ENCODE measurements around the gene RLBP1.
"Not testable (repeated sequence)": the region's sequence is repeated elsewhere in the genome, so short reads cannot be mapped to it uniquely, and the experiment has no call there.

Gene RLBP1

DNA sequence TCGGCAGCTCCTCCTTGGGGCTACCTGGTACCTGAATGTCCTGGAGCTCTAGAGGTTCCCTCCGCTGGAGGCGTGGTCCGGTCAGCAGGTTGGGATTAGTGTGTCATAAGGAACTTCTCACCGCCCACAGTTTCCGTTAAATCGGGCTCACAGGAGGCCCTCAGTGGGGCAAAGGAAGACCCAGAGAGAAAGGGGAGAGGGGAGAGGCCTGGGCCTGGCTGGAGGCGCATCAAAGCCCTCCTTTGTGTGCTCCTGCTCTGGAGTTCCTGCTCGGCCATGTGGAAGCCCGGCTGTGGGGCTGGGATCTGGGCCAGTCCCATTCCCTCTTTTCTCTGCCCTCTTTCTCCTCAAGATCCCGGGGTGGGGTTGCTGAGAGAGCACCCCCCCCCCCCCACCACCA, at the start of gene RLBP1:
TSS of gene RLBP1 (minus strand) at position 37 of the 400 bp plus-strand sequence. CDS start 2,604 bp downstream, outside the sequence.
- Histone ChIP-seq H3K36me3 (ENCODE audit: insufficient read depth, low read depth, low read length) (no peaks in the 10 kb centered on the region), H3K9me3 (ENCODE audit: insufficient read depth, low read depth, low read length) (no peaks in the 10 kb centered on the region), H3K27me3 (ENCODE audit: insufficient read depth, low read length) (no peaks in the 10 kb centered on the region), H3K4me1 (ENCODE audit: insufficient read depth, low read length) (no peaks in the 10 kb centered on the region), H3K27ac (ENCODE audit: low read length) (no peak within 1 kb of the TSS), H3K9ac (ENCODE audit: low read depth, low read length) (no peak within 1 kb of the TSS), H3K4me3 (ENCODE audit: low read length) (no peak within 1 kb of the TSS)

DNA sequence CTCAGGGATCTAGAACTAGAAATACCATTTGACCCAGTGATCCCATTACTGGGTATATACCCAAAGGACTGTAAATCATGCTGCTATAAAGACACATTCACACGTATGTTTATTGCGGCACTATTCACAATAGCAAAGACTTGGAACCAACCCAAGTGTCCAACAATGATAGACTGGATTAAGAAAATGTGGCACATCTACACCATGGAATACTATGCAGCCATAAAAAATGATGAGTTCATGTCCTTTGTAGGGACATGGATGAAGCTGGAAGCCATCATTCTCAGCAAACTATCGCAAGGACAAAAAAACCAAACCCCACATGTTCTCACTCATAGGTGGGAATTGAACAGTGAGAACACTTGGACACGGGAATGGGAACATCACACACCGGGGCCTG, 28.8 kb upstream of the RLBP1 start:
- H3K27ac ChIP-seq (ENCODE audit: low read length); H3K9me3 ChIP-seq (ENCODE audit: insufficient read depth, low read depth, low read length); H3K9ac ChIP-seq (ENCODE audit: low read depth, low read length); H3K4me3 ChIP-seq (ENCODE audit: low read length); H3K4me1 ChIP-seq (ENCODE audit: insufficient read depth, low read length); H3K27me3 ChIP-seq (ENCODE audit: insufficient read depth, low read length): not testable (repeated sequence)
- H3K36me3 ChIP-seq (ENCODE audit: insufficient read depth, low read depth, low read length) = peaks cover 78% of the 10 kb centered on the region

DNA sequence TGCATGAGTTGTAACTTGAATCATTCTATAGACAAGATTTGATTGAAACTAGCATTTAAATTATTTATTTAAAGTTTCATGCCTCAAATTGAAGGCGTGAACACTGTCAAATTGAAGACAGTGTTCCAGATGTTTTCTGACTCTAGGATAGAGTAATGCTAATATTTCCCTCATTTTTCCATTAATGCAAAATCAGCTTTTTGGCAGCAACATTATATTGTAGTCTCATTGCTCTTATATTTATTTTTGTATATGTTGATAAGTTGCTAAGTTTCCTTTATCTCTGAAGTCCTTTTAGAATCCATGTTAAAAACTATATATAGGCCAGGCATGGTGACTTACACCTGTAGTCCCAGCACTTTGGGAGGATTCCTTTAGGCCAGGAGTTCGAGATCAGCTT, 27.2 kb upstream of the RLBP1 start:
- H3K9me3 ChIP-seq (ENCODE audit: insufficient read depth, low read depth, low read length) = peaks cover 4% of the 10 kb centered on the region; the same call in 1 of the 2 replicates
- H3K9ac ChIP-seq (ENCODE audit: low read depth, low read length) = no peak overlapping the region
- H3K27me3 ChIP-seq (ENCODE audit: insufficient read depth, low read length) = no peaks in the 10 kb centered on the region
- H3K27ac ChIP-seq (ENCODE audit: low read length) = no peak overlapping the region
- no peak overlapping the region for H3K4me3 ChIP-seq (ENCODE audit: low read length)
- peaks cover 67% of the 10 kb centered on the region for H3K36me3 ChIP-seq (ENCODE audit: insufficient read depth, low read depth, low read length)
- no peaks in the 10 kb centered on the region for H3K4me1 ChIP-seq (ENCODE audit: insufficient read depth, low read length)

DNA sequence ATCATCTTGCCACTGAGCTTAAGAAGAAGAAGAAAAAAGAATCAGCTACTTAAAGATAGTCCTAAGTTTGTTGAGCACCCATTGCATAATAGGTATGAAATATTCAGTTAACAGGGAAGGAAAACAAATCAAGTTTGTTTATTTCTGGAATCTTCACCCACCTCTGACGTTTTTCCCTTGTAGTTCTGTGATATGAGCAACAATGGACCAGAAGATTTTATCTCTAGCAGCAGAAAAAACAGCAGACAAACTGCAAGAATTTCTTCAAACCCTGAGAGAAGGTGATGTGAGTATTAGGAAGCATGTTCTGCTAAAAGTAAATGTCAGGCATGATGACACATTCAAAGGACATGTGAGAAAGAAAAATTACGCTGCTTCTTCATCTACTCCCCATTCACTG, 26.1 kb upstream of the RLBP1 start:
- H3K4me1 ChIP-seq (ENCODE audit: insufficient read depth, low read length) = no peaks in the 10 kb centered on the region
- no peak overlapping the region for H3K27ac ChIP-seq (ENCODE audit: low read length)
- H3K27me3 ChIP-seq (ENCODE audit: insufficient read depth, low read length) = peaks cover 4% of the 10 kb centered on the region
- H3K9ac ChIP-seq (ENCODE audit: low read depth, low read length) = no peak overlapping the region
- H3K9me3 ChIP-seq (ENCODE audit: insufficient read depth, low read depth, low read length) = peaks cover 4% of the 10 kb centered on the region; the same call in 1 of the 2 replicates
- no peak overlapping the region for H3K4me3 ChIP-seq (ENCODE audit: low read length)
- peaks cover 62% of the 10 kb centered on the region for H3K36me3 ChIP-seq (ENCODE audit: insufficient read depth, low read depth, low read length)

DNA sequence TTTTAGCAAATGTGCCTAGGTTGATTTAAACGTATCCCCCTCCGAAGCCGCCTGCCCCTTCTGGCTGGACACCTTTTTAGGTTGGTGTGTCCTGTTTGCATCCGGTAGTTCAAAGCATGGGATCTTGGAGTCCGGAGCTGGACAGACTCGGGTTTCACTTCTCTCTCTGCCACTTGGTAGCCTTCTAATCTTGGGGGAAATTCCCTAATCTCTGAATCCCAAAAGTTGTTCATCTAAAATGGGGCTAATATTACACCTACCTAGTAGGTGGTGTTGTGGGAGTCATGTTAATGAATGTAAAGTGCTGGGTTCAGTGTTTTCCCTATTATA, 23.2 kb upstream of the RLBP1 start:
- H3K27me3 ChIP-seq (ENCODE audit: insufficient read depth, low read length) = peaks cover 10% of the 10 kb centered on the region
- H3K4me3 ChIP-seq (ENCODE audit: low read length) = peak overlapping the region; percentile 94
- H3K9me3 ChIP-seq (ENCODE audit: insufficient read depth, low read depth, low read length) = no peaks in the 10 kb centered on the region
- no peaks in the 10 kb centered on the region for H3K4me1 ChIP-seq (ENCODE audit: insufficient read depth, low read length)
- H3K27ac ChIP-seq (ENCODE audit: low read length) = no peak overlapping the region
- H3K9ac ChIP-seq (ENCODE audit: low read depth, low read length) = peak overlapping the region; percentile 76
- H3K36me3 ChIP-seq (ENCODE audit: insufficient read depth, low read depth, low read length) = peaks cover 36% of the 10 kb centered on the region

DNA sequence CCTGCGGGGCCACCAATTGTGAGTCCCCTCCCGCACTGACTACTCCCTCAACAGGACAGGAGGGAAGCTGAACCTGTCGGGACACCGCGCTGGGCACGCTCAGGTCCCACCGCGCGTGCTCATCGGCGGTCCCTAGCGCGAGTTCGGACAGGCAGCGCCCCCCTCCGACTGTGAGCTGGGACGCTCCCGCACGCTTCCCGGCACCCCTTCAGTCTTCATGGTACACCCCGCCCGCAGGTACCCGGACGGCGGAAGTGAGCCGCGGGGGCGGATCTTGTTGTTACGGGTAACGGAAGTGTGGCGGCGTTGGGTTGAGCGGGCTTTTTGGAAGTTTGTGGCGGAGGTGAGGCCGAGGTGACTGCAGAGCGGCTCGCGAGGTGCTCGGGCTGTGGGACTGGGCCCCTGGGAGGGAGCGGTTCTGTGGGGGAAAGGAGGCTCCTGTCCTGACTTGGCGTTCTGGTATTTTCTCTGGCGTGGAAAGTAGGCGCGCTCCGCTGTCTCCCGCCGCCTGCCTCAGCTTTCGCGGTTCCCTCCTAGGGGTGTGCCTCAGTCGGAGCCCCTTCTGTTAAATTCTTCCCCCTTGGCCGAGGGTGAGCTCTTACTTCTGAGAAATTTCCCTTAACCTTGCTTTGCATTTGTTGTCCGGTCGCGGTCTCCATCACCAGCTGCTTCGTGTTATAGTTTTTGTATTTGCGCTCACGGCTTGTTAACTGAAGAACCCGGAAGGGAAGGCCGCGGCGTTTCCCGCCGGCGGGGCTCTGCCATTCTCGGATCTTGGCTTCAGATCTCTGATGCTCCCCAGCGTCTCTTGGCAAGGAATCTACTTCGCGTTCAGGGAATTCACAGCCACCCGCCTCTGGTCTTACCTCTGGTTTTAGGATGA, 22.6 kb upstream of the RLBP1 start, which contains the start of gene FANCI:
TSS of gene FANCI (plus strand) at position 289 of the 883 bp plus-strand sequence. CDS start 3,669 bp downstream, outside the sequence.
- H3K4me3 ChIP-seq (ENCODE audit: low read length) = peak within 1 kb of the TSS; percentile 94
- H3K27ac ChIP-seq (ENCODE audit: low read length) = no peak within 1 kb of the TSS
- peak within 1 kb of the TSS; percentile 76 for H3K9ac ChIP-seq (ENCODE audit: low read depth, low read length)
- H3K36me3 ChIP-seq (ENCODE audit: insufficient read depth, low read depth, low read length) = peaks cover 30% of the 10 kb centered on the region
- H3K27me3 ChIP-seq (ENCODE audit: insufficient read depth, low read length) = peaks cover 10% of the 10 kb centered on the region
- H3K4me1 ChIP-seq (ENCODE audit: insufficient read depth, low read length) = no peaks in the 10 kb centered on the region
- no peaks in the 10 kb centered on the region for H3K9me3 ChIP-seq (ENCODE audit: insufficient read depth, low read depth, low read length)

DNA sequence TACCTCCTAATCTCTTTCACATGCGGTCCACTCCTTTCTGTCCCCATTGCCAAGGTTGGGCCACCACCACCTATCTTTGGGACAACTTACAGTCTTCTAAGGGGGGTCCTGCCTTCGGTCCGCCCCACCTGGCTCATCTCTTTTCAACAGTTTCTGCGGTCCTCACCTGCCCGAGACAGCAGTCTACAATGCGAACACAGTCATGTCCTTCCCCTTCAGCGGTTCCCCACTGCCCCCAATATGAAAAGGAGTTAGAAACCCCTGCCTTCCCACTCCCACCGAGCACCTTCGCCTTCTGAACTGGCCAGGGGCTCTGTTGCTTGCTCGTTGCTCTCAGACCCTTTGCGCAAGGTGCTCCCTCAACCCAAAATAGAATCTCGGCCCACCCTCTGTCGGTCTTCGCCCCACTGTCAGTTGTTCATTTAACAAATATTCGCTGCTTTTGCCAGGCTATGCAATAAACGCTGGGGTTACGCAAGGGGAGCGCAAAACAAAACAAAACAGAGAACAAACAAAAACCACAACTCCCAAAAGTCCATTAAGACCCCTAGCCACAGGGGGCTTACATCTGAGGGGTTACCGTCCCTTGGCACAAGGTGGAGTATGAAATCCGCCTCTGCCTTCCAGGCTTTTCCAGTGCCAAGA, 21.8 kb upstream of the RLBP1 start:
- Histone ChIP-seq H3K4me3 (ENCODE audit: low read length) (peak overlapping the region; percentile 94), H3K27me3 (ENCODE audit: insufficient read depth, low read length) (peaks cover 10% of the 10 kb centered on the region), H3K4me1 (ENCODE audit: insufficient read depth, low read length) (no peaks in the 10 kb centered on the region), H3K27ac (ENCODE audit: low read length) (no peak overlapping the region), H3K9ac (ENCODE audit: low read depth, low read length) (peak overlapping the region; percentile 76; the same call in 1 of the 2 replicates), H3K36me3 (ENCODE audit: insufficient read depth, low read depth, low read length) (peaks cover 22% of the 10 kb centered on the region), H3K9me3 (ENCODE audit: insufficient read depth, low read depth, low read length) (no peaks in the 10 kb centered on the region)

DNA sequence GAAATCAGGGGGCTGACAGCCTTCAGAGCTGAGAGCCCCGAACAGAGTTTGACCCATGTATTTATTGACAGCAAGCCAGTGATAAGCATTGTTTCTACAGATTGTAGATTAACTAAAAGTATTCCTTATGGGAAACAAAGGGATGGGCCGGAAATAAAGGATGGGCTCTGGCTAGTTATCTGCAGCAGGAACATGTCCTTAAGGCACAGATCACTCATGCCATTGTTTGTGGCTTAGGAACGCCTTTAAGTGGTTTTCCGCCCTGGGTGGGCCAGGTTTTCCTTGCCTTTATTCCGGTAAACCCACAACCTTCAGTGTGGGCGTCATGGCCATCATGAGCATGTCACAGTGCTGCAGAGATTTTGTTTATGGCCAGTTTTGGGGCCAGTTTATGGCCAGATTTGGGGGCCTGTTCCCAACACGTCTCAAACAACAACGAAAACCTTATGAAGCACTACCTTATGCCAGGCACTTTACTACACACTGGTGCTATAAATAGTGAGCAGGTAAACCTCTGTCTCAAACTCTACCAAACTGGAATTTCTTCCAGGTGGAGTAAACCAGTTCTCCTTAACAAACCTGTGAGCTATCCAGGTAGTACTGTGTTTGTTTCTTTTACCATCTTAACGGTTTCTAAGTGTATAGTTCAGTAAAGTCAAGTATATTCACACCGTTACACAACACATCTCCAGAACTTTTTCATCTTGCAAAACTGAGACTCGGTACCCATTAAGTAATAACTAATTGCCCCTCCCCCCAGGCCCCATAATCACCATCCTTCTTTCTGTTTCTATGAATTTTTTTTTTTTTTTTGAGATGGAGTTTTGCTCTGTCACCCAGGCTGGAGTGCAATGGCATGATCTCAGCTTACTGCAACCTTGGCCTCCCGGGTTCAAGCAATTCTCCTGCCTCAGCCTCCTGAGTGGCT, 18.8 kb upstream of the RLBP1 start:
- H3K27ac ChIP-seq (ENCODE audit: low read length); H3K4me1 ChIP-seq (ENCODE audit: insufficient read depth, low read length); H3K4me3 ChIP-seq (ENCODE audit: low read length); H3K9ac ChIP-seq (ENCODE audit: low read depth, low read length); H3K9me3 ChIP-seq (ENCODE audit: insufficient read depth, low read depth, low read length); H3K36me3 ChIP-seq (ENCODE audit: insufficient read depth, low read depth, low read length): not testable (repeated sequence)
- peaks cover 10% of the 10 kb centered on the region for H3K27me3 ChIP-seq (ENCODE audit: insufficient read depth, low read length)

DNA sequence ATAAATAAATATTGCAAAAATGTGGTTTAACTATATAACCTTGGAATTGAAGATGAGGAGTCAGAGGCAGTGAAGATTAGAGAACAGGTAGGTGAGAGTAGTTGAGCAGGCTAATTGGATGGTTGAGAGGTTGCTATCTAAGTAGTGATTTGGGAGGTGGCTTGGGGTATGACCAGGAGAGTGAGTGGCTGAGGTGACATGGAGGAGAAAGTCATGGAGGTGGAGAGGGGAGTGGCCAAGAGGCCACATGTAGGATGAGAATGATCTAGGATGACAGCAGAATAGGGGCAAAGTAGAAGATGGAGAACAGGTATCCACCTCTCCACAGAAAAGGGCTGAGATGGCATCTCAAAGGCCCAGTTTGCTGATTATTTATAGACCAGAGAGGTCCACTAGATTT, 10.5 kb upstream of the RLBP1 start:
- Histone ChIP-seq H3K9ac (ENCODE audit: low read depth, low read length) (no peak overlapping the region), H3K27ac (ENCODE audit: low read length) (no peak overlapping the region), H3K9me3 (ENCODE audit: insufficient read depth, low read depth, low read length) (no peaks in the 10 kb centered on the region), H3K4me3 (ENCODE audit: low read length) (no peak overlapping the region), H3K27me3 (ENCODE audit: insufficient read depth, low read length) (no peaks in the 10 kb centered on the region), H3K4me1 (ENCODE audit: insufficient read depth, low read length) (no peaks in the 10 kb centered on the region), H3K36me3 (ENCODE audit: insufficient read depth, low read depth, low read length) (no peaks in the 10 kb centered on the region)

DNA sequence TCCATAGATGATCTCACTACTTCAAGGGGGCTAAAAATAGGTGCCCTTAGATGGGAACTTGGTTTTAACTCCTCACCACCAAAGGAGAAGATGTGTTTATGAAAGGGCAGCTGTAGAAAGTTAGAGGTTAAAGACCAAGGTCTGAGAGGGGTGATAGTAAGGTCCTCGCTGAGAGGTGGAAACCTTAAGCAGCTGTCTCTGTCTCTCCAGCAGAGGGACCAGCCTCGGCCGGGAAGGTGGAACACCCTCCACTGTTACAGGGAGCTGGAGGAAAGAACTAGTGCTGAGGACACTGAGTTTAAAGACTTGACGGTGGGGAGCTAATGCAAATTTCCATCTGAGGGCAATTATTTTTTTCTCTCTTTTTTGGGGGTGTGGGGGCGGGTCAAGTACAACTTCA, 8.9 kb upstream of the RLBP1 start:
- Histone ChIP-seq H3K36me3 (ENCODE audit: insufficient read depth, low read depth, low read length) (no peaks in the 10 kb centered on the region), H3K27ac (ENCODE audit: low read length) (no peak overlapping the region), H3K9ac (ENCODE audit: low read depth, low read length) (no peak overlapping the region), H3K4me3 (ENCODE audit: low read length) (no peak overlapping the region), H3K27me3 (ENCODE audit: insufficient read depth, low read length) (no peaks in the 10 kb centered on the region), H3K4me1 (ENCODE audit: insufficient read depth, low read length) (no peaks in the 10 kb centered on the region), H3K9me3 (ENCODE audit: insufficient read depth, low read depth, low read length) (no peaks in the 10 kb centered on the region)

DNA sequence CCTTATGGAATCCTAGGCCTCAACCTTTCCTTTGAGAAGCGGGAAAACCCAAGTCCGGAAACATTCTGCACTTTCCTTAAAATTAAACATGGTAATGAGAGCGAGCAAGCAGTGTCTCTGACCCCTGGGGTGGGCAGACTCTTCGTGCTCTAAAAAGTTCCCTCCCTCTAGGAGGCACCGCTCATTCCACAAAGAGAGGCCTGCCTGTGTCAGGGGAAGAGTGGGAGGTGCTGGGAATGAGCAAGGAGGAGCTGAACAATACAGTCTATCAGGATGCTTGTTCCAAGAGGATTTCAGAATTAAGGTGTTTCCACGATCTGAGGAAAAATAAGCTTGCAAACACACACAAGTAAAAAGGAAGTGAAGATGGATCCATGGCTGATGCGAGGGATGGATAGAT, 6.0 kb upstream of the RLBP1 start:
- Histone ChIP-seq H3K27ac (ENCODE audit: low read length) (no peak overlapping the region), H3K9ac (ENCODE audit: low read depth, low read length) (no peak overlapping the region), H3K27me3 (ENCODE audit: insufficient read depth, low read length) (no peaks in the 10 kb centered on the region), H3K4me3 (ENCODE audit: low read length) (no peak overlapping the region), H3K9me3 (ENCODE audit: insufficient read depth, low read depth, low read length) (no peaks in the 10 kb centered on the region), H3K4me1 (ENCODE audit: insufficient read depth, low read length) (no peaks in the 10 kb centered on the region), H3K36me3 (ENCODE audit: insufficient read depth, low read depth, low read length) (no peaks in the 10 kb centered on the region)

Measured in iPS-20b (cell line).